Hepatocyte (in vitro differentiated cells): ENCODE results near the gene WNT4.

Experiments
- CTCF ChIP-seq: fragments of 200-600 bp; sonication (generic); IDR thresholded peaks from 2 replicates; pipeline ENCODE4 v1.5.1; 2016; ENCODE audit warnings: antibody characterized with exemption, mild to moderate bottlenecking; ENCODE audit not compliant: poor library complexity
- EZH2 ChIP-seq: fragments of 200-600 bp; sonication (generic); IDR thresholded peaks from 2 replicates; pipeline ENCODE4 v1.6.1; 2016; ENCODE audit warnings: antibody characterized with exemption, mild to moderate bottlenecking, borderline replicate concordance
- EZH2phosphoT487 ChIP-seq: fragments of 200-600 bp; sonication (generic); IDR thresholded peaks from one replicate; pipeline ENCODE4 v1.6.1; 2018; ENCODE audit warnings: antibody characterized with exemption, mild to moderate bottlenecking, low read depth, moderate library complexity; ENCODE audit not compliant: unreplicated experiment, severe bottlenecking

DNA sequence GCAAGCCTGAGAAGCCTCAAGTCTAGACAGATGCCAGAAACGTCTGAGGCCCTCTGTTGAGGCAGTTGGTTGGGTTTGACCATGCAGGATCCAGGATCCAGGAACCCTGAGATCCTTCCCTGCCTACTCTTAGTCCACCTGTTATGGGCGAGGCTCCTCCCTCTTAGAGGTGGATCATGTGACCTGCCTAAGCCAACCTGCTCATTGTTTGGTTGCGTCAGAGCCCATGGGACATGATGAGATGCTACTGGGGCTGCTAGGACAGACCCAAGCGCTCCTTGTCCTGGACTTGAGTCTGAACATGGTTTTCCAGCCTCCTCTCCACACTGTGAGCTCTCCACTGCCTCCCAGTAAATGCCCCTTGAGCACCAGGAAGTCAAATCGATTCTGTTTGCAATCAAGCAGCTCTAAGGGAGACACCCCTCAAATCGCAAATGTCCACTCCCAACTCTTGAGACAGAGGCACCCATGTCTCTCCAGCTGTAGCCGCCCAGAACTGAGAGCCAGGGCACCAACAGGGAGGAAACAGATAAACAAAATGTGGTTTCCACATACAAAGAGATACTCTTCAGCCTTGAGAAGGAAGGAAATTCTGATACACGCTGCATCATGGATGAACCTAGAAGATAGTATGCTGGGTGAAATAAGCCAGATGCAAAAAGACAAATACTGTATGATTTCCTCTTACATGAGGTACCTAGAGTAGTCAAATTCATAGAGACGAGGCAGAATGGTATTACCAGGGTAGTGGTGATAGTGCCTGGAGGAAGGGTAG is 31.7 kb upstream of the WNT4 start:
- TF ChIP-seq EZH2phosphoT487 (no peak), CTCF (no peak), EZH2 (no peak)
